HG03103 (cell line): ENCODE data around the gene ADGRA1.
"Not testable (repeated sequence)": the region's sequence is repeated elsewhere in the genome, so short reads cannot be mapped to it uniquely, and the experiment has no call there.

Experiments
- ATAC-seq: cut with Tn5 transposase; IDR thresholded peaks from one replicate; pipeline ENCODE4 v1.9.1; 2021; ENCODE audit warnings: low read depth; ENCODE audit not compliant: unreplicated experiment

The ADGRA1 gene

GRCh38 chr10:133110133-133110532 is 22.4 kb downstream of the ADGRA1 start:
- no peak for ATAC-seq

DNA sequence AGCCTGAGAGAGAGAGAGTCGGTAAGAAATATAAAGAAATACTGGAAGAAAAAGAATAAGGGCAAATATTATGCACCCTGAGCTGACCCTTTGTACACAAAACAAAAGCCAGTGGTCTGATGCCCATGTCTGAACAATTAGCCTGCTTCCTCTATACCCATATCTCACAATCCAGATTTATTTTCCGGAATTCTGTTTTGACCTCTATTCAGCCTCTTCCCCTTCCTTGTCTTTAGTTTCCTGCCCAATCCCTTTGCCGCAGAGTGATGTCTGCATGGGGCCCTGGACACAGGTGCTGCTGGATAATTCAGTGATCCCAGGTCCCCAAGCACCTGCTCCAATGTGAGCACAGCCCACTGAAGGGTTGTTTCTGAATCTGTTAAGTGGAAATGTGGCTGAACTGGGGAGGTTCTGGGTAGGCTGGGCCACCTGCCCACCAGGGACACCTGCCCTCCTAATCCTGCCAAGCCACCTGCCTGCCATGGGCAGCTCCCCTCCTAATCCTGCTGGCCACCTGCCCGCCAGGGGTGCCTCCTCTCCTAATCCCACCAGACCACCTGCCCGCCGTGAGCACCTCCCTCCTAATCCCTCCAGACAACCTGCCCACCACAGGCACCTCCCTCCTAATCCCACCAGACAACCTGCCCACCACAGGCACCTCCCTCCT is 23.0 kb downstream of the ADGRA1 start:
- ATAC-seq, result no peak

DNA sequence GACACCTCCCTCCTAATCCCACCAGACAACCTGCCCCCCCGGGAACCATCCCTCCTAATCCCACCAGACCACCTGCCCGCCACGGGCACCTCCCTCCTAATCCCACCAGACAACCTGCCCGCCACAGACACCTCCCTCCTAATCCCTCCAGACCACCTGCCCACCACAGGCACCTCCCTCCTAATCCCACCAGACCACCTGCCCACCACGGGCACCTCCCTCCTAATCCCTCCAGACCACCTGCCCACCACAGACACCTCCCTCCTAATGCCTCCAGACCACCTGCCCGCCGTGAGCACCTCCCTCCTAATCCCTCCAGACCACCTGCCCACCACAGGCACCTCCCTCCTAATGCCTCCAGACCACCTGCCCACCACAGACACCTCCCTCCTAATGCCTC is 23.9 kb downstream of the ADGRA1 start:
- not testable (repeated sequence) for ATAC-seq

GRCh38 chr10:133113146-133113830 is 25.6 kb downstream of the ADGRA1 start:
- no peak for ATAC-seq

- ATAC-seq, result no peak
These were observed 26.1 kb downstream of the ADGRA1 start for GRCh38 chr10:133113847-133114246.

- ATAC-seq, result no peak
These were observed 26.5 kb downstream of the ADGRA1 start for GRCh38 chr10:133114251-133114650.

- ATAC-seq, result no peak
These were observed 27.2 kb downstream of the ADGRA1 start for GRCh38 chr10:133114726-133115452.

DNA sequence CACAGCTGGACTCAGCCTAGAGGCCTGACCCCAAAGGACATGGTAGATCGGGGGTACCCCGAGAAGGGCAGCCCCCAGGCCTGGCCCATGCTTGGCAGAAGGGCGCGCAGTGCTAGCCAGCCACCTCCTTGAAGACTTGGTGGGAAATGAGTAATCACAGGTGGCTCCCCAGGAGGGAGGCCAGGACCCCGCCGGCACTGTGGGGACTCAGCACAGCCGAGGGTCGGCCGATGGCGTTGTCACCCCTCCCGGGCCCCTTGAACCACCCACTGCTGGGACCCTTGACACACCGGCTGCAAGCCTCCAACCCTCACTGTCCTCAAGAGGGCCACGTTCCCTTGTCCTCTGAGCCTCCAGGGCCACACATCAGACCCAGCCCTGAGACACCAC is 27.7 kb downstream of the ADGRA1 start:
- no peak for ATAC-seq

DNA sequence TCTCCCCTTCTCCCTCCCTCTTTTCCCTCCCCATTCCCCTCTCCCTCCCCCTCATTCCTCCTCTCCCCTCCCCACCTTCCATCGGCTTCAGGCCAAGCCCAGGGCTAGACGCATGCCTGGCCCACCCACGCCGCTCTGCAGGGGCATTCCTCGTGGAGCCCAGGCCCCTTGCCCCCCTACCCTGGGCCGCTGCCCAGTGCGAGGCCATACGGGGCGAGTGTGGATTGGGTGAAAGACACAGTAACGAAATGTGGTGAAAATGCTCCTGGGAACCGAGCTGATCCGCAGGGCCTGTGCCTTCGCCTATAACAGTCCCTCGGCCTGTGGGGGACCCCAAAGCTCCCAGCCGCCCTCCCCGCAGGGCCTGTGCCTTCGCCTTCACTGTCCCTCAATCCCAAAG is 28.3 kb downstream of the ADGRA1 start:
- ATAC-seq, result no peak

GRCh38 chr10:133116455-133116854 is 28.7 kb downstream of the ADGRA1 start:
- ATAC-seq, result no peak

DNA sequence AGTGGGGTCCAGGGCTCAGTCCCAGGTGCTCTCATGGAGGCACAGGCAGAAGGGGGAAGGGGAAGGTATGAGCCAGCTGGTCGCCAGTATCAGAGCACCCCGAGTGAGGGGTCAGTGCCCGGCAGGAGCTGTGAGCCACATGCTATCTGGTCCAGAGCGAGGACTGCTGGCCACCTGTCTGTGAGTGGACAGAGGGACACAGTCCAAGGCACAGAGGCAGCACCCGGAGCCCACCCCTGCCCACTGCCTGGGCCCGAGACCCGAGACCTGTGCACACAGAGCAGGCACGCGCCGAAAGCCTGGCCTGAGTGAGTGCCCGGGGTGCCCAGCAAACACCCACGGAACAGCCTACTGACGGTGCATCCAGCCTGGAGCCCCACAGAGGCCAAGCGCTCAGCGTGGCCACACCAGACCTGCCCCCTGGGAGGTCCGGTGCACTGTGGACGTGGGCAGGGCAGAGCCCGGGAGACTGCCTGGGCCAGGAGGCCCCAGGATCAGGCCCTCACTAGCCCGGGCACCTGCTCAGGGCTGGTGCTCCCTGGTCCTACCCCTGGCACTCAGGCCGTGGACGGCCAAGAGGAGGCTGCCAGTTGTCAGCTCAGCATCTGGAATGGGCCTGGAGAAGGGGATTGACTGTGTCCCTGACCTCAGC is 29.4 kb downstream of the ADGRA1 start:
- ATAC-seq, result no peak

GRCh38 chr10:133117688-133118071 is 30.0 kb downstream of the ADGRA1 start:
- ATAC-seq, result no peak

DNA sequence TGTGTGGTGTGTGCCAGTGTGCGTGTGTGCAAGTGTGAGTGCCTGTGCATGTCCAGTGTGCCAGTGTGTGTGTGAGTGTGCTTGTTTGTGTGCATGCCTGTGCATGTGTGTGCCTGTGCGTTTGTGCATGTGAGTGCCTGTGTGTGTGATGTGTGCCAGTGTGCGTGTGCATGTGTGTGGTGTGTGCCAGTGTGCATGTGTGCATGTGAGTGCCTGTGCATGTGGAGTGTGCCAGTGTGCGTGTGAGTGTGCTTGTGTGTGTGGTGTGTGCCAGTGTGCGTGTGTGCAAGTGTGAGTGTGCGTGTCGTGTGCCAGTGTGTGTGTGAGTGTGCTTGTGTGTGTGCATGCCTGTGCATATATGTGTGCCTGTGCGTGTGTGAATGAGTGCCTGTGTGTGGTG is 33.8 kb downstream of the ADGRA1 start:
- no peak for ATAC-seq

GRCh38 chr10:133122171-133122935 is 34.6 kb downstream of the ADGRA1 start:
- ATAC-seq, result no peak

GRCh38 chr10:133123050-133123745 is 35.5 kb downstream of the ADGRA1 start:
- no peak for ATAC-seq

GRCh38 chr10:133123746-133124356 is 36.1 kb downstream of the ADGRA1 start:
- ATAC-seq, result no peak

GRCh38 chr10:133124357-133125211 is 36.9 kb downstream of the ADGRA1 start:
- ATAC-seq, result no peak

DNA sequence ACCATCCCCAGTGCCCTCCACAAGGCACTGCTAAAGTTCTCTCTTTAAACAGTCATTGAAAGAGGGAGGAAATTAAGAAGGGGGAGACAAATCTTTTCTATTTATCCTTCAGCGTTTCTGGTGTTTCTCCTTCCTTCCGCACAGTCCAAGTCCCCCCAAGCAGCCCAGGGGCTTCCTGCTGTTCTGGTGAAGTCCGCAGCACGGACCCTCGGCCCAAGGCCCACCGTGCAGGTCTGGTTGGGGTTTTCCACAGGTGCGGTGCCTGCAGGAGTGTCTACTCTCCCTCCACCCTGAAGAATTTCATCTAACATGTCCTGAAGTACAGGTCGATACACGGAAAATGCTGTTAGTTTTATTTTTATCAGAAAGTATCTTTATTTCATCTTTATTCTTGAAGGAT is 38.2 kb downstream of the ADGRA1 start:
- no peak for ATAC-seq
